GM12878 (cell line): ENCODE data around the gene MYO16. TPM values are rescaled to one million over a fixed set of nuclear protein-coding genes. Genes with fewer than 3 reads are reported as not detected.
A peak's percentile ranks its signal among the peaks of the same experiment; 100 is the strongest.

Source experiments
- ATAC-seq: fragments of 200-7000 bp; cut with Tn5 transposase; 3 replicates; pipeline ENCODE4 v1.9.1; 2020; ENCODE audit warnings: mild to moderate bottlenecking, moderate library complexity
- BruUV-seq: library from RNA; stranded (reverse); fragments of 400-500 nt; replicated peaks from 2 replicates; lab custom pipeline; 2021; lab: Mats Ljungman, UMichigan
- CTCF ChIA-PET: fragments of 300-600 bp; sonication (Branson Sonifier 250); formaldehyde crosslinking; extraction: SDS; loops from one replicate; lab custom pipeline; 2021; ENCODE audit warnings: inconsistent platforms; lab: Yijun Ruan, JAX
- POLR2A ChIA-PET: fragments of 350-600 bp; formaldehyde crosslinking; extraction: SDS; loops from one replicate; lab custom pipeline; 2021; ENCODE audit warnings: inconsistent platforms; lab: Charles Lee
- RAD21 ChIA-PET: fragments of 300-600 bp; sonication (Branson Sonifier 250); formaldehyde crosslinking; loops from one replicate; lab custom pipeline; 2023; ENCODE audit warnings: antibody characterized with exemption; ENCODE audit not compliant: unreplicated experiment; lab: Charles Lee
- SMC1A ChIA-PET: fragments of 300-600 bp; sonication (Branson Sonifier 250); formaldehyde crosslinking; loops from one replicate; lab custom pipeline; 2023; ENCODE audit not compliant: unreplicated experiment, uncharacterized antibody; lab: Charles Lee
- DNase-seq: peaks from one replicate; pipeline ENCODE4 v3.0.0-alpha.2; 2011; ENCODE audit warnings: low read depth, low spot score
- FAIRE-seq: peaks from 3 replicates; lab custom pipeline; 2011; peaks lifted over from hg19 to GRCh38; lab: Jason Lieb, UNC
- H2AFZ ChIP-seq: 2 replicates; pipeline ENCODE4 v1.6.0; 2011; ENCODE audit warnings: low read depth, low read length, control low read depth; ENCODE audit not compliant: control insufficient read depth
- H3K27ac ChIP-seq: 2 replicates; pipeline ENCODE4 v1.5.1; 2011; ENCODE audit warnings: control low read depth; ENCODE audit not compliant: control insufficient read depth, insufficient read depth
- H3K27me3 ChIP-seq, 2 experiments: replicated peaks in 1 of 2; 2 replicates each; pipeline versions ENCODE4 v1.6.0 to v1.6.1; 2011; ENCODE audit warnings: low read length in 1 of 2; ENCODE audit not compliant: control insufficient read depth in 2 of 2, insufficient read depth in 2 of 2
- H3K36me3 ChIP-seq, 2 experiments: 2 replicates each; pipeline ENCODE4 v1.5.1; 2011; ENCODE audit warnings: low read length in 1 of 2; ENCODE audit not compliant: control insufficient read depth in 2 of 2, insufficient read depth in 2 of 2
- H3K4me1 ChIP-seq: 2 replicates; pipeline ENCODE4 v1.6.1; 2011; ENCODE audit warnings: mild to moderate bottlenecking, low read length, moderate library complexity, mixed read lengths; ENCODE audit not compliant: control insufficient read depth, insufficient read depth
- H3K4me2 ChIP-seq: 2 replicates; pipeline ENCODE4 v1.6.0; 2011; ENCODE audit warnings: control low read depth; ENCODE audit not compliant: control insufficient read depth, insufficient read depth
- H3K4me3 ChIP-seq: fragments of 200-600 bp; sonication (generic); 2 replicates; pipeline ENCODE4 v1.5.1; 2016
- H3K79me2 ChIP-seq: 2 replicates; pipeline ENCODE4 v1.6.0; 2011; ENCODE audit warnings: low read length; ENCODE audit not compliant: control insufficient read depth, insufficient read depth
- H3K9ac ChIP-seq: 2 replicates; pipeline ENCODE4 v1.8.0; 2011; ENCODE audit warnings: low read length, control low read depth, mixed read lengths; ENCODE audit not compliant: control insufficient read depth, insufficient read depth
- H3K9me3 ChIP-seq: replicated peaks from 3 replicates; pipeline ENCODE4 v1.5.1; 2011; ENCODE audit warnings: mild to moderate bottlenecking, low read length; ENCODE audit not compliant: control insufficient read depth, insufficient read depth
- H4K20me1 ChIP-seq: 2 replicates; pipeline ENCODE4 v1.6.0; 2011; ENCODE audit not compliant: control insufficient read depth, insufficient read depth
- ATF3 ChIP-seq: IDR thresholded peaks from 2 replicates; pipeline ENCODE4 v1.6.1; 2011; ENCODE audit warnings: low read depth, mild to moderate bottlenecking, low read length, moderate library complexity, borderline replicate concordance; ENCODE audit errors: extremely low read depth
- CBFB ChIP-seq: IDR thresholded peaks from 2 replicates; pipeline ENCODE4 v1.6.1; 2016; ENCODE audit warnings: antibody characterized with exemption, low read depth
- E2F8 ChIP-seq: fragments of 450-650 bp; IDR thresholded peaks from 2 replicates; pipeline ENCODE4 v1.6.1; 2018; ENCODE audit warnings: mild to moderate bottlenecking, low read depth, moderate library complexity; ENCODE audit not compliant: partially characterized antibody
- EED ChIP-seq: sonication (generic); IDR thresholded peaks from 2 replicates; pipeline ENCODE4 v1.6.1; 2016; ENCODE audit warnings: antibody characterized with exemption, low read depth
- EGR1 ChIP-seq, 2 experiments: IDR thresholded peaks; 1 replicate in 1 of 2; 2 replicates in 1 of 2; pipeline ENCODE4 v1.6.1; 2011 to 2012; ENCODE audit warnings: low read depth in 2 of 2, low read length in 2 of 2, borderline replicate concordance in 1 of 2, mild to moderate bottlenecking in 1 of 2, moderate library complexity in 1 of 2
- IKZF1 ChIP-seq: fragments of 450-650 bp; conservative IDR thresholded peaks from 2 replicates; pipeline ENCODE4 v1.6.1; 2017; ENCODE audit warnings: antibody characterized with exemption, mild to moderate bottlenecking
- IKZF2 ChIP-seq, 2 experiments: fragments of 450-650 bp; IDR thresholded peaks; 2 replicates each; pipeline ENCODE4 v1.6.1; 2017; ENCODE audit warnings: mild to moderate bottlenecking in 2 of 2, moderate library complexity in 2 of 2
- IRF4 ChIP-seq: IDR thresholded peaks from 2 replicates; pipeline ENCODE4 v1.6.1; 2011; ENCODE audit warnings: low read depth, low read length
- PKNOX1 ChIP-seq: fragments of 450-650 bp; IDR thresholded peaks from 2 replicates; pipeline ENCODE4 v1.6.1; 2016; ENCODE audit warnings: mild to moderate bottlenecking
- PML ChIP-seq: IDR thresholded peaks from 2 replicates; pipeline ENCODE4 v1.6.1; 2012; ENCODE audit warnings: low read length, inconsistent platforms
- SIX5 ChIP-seq: IDR thresholded peaks from 2 replicates; pipeline ENCODE4 v1.6.1; 2011; ENCODE audit warnings: mild to moderate bottlenecking, low read depth, low read length, moderate library complexity; ENCODE audit not compliant: severe bottlenecking
- SMAD1 ChIP-seq: fragments of 450-650 bp; IDR thresholded peaks from 2 replicates; pipeline ENCODE4 v1.6.1; 2018; ENCODE audit warnings: mild to moderate bottlenecking, low read depth; ENCODE audit not compliant: partially characterized antibody
- TCF3 ChIP-seq: IDR thresholded peaks from 2 replicates; pipeline ENCODE4 v1.6.1; 2012; ENCODE audit warnings: low read depth, mild to moderate bottlenecking, low read length, borderline replicate concordance; ENCODE audit not compliant: insufficient read depth
- USF2 ChIP-seq: IDR thresholded peaks from 2 replicates; pipeline ENCODE4 v1.6.1; 2011; ENCODE audit warnings: low read depth, low read length, improper control_type of control experiment, borderline replicate concordance
- ZNF274 ChIP-seq: IDR thresholded peaks from one replicate; pipeline ENCODE4 v1.8.0; 2011; ENCODE audit not compliant: insufficient read length, insufficient read depth
- WGBS: methylation state at CpG from one replicate; pipeline ENCODE4 v1.1.6; 2016; ENCODE audit warnings: low lambda C conversion rate; ENCODE audit not compliant: insufficient replicate concordance, insufficient coverage; ENCODE audit errors: missing lambda C conversion rate; 5-methylcytosine and 5-hydroxymethylcytosine counted together
- in situ Hi-C: fragments of 300-500 bp; cut with MboI; formaldehyde crosslinking; loops from 9 replicates; pipeline ENCODE4 v1.14.3; 2018; ENCODE audit warnings: mixed read lengths
- intact Hi-C: fragments of 100-400 bp; cut with micrococcal nuclease; formaldehyde crosslinking; loops from one replicate; pipeline ENCODE4 v1.14.2; 2022; ENCODE audit not compliant: unreplicated experiment
- polyA plus RNA-seq, 11 experiments: library from polyadenylated mRNA; depleted of rRNA in 4 of 11; unstranded in 6 of 11; stranded (reverse) in 5 of 11; fragments of >200 nt; fragmentation: Nextera tagmentation in 4 of 11; fragmentation: Illumina TruSeq in 1 of 11; extraction: Ambion mirVana in 4 of 11; extraction: Trizol in 1 of 11; gene quantifications; 1 replicate in 1 of 11; 2 replicates in 10 of 11; pipeline versions ENCODE4 v1.2.1 to v1.2.3, GENCODE V29; 2011 to 2016; ENCODE audit warnings: inconsistent platforms in 2 of 11, missing spikeins in 2 of 11, low read depth in 1 of 11
- total RNA-seq, 4 experiments: library from RNA; depleted of rRNA in 3 of 4; stranded (reverse); fragments of >200 nt in 3 of 4; fragmentation: Illumina TruSeq in 1 of 4; extraction: Trizol in 1 of 4; gene quantifications; 2 replicates each; pipeline versions ENCODE4 v1.2.1 to v1.2.3, GENCODE V29; 2013 to 2021

Gene MYO16
- total and polyA plus RNA-seq, 10 of the 15 experiments (the other 5 are each of a cell fraction or from before 2014, with no cell fraction given) = under 0.01 to 1.7 (median 0.05) TPM; not detected in 4

- TF ChIP-seq E2F8 = no peak
- TF ChIP-seq IRF4 = no peak
- no peak for TF ChIP-seq TCF3
- no peak for TF ChIP-seq PML
- no peak for TF ChIP-seq USF2
These were observed 45.4 kb downstream of the MYO16 start (continued) for GRCh38 chr13:108674771-108675170.

GRCh38 chr13:108676620-108677019 lies 47.2 kb downstream of the MYO16 start:
- Histone ChIP-seq H3K4me3 (no peak overlapping the region), H4K20me1 (no peaks in the 10 kb centered on the region), H3K4me2 (no peak overlapping the region), H3K36me3 (no peaks in the 10 kb centered on the region), H3K27me3 (no peaks in the 10 kb centered on the region), H3K9me3 (no peaks in the 10 kb centered on the region), H3K79me2 (no peaks in the 10 kb centered on the region), H2AFZ (no peak overlapping the region), H3K9ac (no peak overlapping the region), H3K27ac (no peak overlapping the region), H3K4me1 (no peaks in the 10 kb centered on the region)
- ATAC-seq (peak; percentile 39), DNase-seq (no peak), FAIRE-seq (no peak)
- WGBS = 11% methylated on average over 8 of the region's 8 CpGs
- RAD21 ChIA-PET = no interaction called here
- no TSS peak for BruUV-seq
- POLR2A ChIA-PET = interaction anchor here (0.7 to 1.4 kb wide), 2 partner anchors 42 to 99 kb away, joined by 3 read pairs; no protein-coding TSS in a partner anchor
- SMC1A ChIA-PET = interaction anchor here (2.2 kb wide), 1 partner anchor 101 kb away, joined by 9 read pairs; no protein-coding TSS in a partner anchor
- intact Hi-C loops = no loop called here
- in situ Hi-C loops = no loop called here
- CTCF ChIA-PET = interaction anchor here (1.4 kb wide), 1 partner anchor 76 kb away, joined by 3 read pairs; no protein-coding TSS in a partner anchor
- TF ChIP-seq EGR1 (IDR thresholded peaks at IDR 0.05; ENCODE audit: borderline replicate concordance in 1 of 2, low read depth in 2 of 2, low read length in 2 of 2) (no peak), ZNF274 (no peak), EED (no peak), SIX5 (no peak), PKNOX1 (peak; percentile 43; the same call in 1 of the 2 replicates), ATF3 (no peak), CBFB (no peak), IKZF2 (IDR thresholded peaks at IDR 0.05) (peak in 1 of 2 experiments; percentile 25; a peak in 1 of 4 replicates), IKZF1 (peak; percentile 54; the same call in 1 of the 2 replicates), USF2 (no peak), SMAD1 (no peak)
